ENCODE measurements around the gene VEPH1.

GRCh38 chr3:157247391-157247790, 255.8 kb downstream of the VEPH1 start:
- TF ChIP-seq CTCF (IDR thresholded peaks at IDR 0.05; ENCODE audit: low read depth, low read length, poor library complexity, severe bottlenecking) = no peak
- no peak for TF ChIP-seq EZH2phosphoT487 (IDR thresholded peaks at IDR 0.05; ENCODE audit: borderline replicate concordance, low read length)

All from DOHH2 (cell line).